Anterior cingulate cortex (tissue), 58 donors: ENCODE measurements around the gene CYP2W1.
A peak's percentile ranks its signal among the peaks of the same experiment; 100 is the strongest.
"Not testable (repeated sequence)": the region's sequence is repeated elsewhere in the genome, so short reads cannot be mapped to it uniquely, and the experiment has no call there.

Experiments
- DNase-seq, 58 donors: peaks; one replicate each; lab custom pipeline; 2025; lab: John Stamatoyannopoulos, UW

CYP2W1 gene

GRCh38 chr7:983004-983615 lies at the start of gene CYP2W1:
TSS of gene CYP2W1 (plus strand) at chr7:983181. CDS start at chr7:983212, 31 bp downstream.
- no peak for DNase-seq

DNA sequence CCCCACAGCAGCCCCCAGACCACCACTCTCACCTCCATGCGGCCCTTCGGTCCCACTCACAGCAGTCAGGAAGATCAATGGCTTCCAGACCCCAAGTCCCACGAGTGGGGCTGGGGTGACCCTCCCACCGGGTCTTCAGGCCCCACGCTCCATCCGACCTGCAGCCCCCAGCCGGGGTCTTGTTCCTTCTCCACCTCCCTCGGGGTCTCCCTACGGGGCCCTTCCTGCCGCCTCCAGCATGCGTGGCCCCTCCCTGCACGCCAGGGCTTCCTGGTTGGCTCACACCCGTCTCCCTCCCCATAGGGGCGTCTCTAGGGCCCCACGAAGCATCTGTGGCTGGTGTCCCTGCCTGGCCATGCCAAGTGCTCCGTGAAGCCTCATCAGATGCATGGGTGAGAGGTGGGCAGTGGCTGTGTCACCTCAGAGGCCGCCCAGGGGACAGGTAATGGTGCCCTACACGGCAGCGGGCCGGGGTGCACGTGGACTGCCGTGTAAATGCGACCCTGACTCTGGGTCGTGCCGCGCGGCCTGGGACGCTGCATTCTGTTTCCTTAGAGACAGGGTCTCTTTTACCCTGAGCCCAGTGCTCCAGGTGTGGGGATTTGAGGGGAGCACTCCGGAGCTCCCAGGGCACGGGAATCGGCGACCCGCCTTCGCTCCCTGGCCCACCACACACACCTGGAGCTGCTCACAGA lies 48.4 kb upstream of the CYP2W1 start:
- DNase-seq: no peak

GRCh38 chr7:935164-935873 lies 47.7 kb upstream of the CYP2W1 start:
- no peak for DNase-seq

DNA sequence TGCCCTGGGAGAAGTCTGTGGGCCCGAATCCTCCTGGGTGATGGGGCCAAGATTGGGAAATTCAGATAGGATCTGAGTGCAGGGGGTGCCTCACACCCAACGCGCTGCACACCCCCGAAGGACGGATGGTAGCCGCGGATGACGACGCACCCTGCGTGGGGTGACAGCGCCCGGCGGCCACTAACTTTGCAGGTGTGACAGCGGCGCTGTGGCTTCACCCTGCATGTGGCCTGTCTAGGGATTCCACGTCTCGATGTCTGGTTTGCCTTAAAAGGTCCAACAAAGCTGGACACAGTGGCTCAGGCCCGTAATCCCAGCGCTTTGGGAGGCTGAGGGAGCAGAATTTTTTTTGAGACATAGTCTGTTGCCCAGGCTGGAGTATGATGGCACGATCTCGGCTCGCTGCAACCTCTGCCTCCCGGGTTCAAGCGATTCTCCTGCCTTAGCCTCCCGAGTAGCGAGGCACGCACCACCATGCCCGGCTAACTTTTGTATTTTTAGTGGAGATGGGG lies 47.1 kb upstream of the CYP2W1 start:
- DNase-seq: no peak

DNA sequence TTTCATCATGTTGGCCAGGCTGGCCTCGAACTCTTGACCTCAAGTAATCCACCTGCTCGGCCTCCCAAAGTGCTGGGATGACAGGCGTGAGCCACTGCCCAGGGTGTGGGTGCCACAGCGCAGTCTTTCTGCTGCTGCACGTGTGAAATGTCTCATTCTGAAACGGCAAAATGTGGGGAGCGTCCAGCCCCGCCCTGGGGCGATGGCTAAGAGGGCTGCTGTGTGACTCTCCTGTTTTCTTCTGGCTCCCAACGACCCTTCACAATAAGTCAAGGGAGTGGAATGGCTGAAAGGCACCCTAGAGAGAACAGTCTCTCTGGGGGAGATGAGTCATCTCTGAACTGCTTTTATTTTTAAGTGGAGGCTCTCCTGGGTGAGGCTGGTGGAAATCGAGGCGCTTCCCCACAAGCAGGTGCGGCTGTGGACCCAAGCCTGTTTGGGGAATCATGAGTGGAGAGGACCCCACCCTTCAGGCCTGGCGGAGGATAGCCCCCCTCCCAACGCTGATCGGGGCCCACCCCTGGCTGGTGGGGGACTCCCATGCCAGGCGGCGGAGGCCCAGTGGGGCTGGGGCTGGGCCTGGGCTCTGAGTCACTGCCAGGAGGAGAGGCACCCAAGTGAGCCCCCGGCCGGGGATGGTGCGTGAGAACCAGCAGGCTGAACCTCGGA lies 46.5 kb upstream of the CYP2W1 start:
- no peak for DNase-seq

DNA sequence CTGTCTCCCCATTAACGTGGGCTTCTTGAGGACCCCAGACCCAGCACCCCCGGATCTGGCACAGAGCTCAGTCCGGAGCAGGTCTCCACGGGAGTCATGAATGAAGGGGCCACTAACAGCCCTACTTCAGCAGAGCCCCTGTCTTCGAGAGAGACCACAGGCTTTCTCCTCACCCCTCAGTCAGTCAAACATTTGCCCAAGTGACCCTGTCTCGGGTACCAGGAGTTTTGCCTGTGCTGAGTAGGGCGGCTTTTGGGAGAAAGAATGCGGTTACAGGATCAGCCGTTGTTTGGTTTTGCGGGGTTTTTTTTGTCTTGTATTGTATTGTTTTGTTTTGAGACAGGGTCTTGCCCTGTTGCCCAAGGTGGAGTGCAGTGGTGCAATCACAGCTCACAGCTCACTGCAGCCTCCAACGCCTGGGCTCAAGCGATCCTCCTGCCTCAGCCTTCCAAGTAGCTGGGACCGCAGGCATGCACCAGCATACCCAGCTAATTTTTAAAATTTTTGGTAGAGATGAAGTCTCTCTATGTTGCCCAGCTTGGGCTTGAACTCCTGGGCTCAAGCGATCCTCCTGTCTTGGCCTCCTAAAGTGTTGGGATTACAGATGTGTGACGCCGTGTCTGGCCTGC lies 45.0 kb upstream of the CYP2W1 start:
- DNase-seq: no peak

DNA sequence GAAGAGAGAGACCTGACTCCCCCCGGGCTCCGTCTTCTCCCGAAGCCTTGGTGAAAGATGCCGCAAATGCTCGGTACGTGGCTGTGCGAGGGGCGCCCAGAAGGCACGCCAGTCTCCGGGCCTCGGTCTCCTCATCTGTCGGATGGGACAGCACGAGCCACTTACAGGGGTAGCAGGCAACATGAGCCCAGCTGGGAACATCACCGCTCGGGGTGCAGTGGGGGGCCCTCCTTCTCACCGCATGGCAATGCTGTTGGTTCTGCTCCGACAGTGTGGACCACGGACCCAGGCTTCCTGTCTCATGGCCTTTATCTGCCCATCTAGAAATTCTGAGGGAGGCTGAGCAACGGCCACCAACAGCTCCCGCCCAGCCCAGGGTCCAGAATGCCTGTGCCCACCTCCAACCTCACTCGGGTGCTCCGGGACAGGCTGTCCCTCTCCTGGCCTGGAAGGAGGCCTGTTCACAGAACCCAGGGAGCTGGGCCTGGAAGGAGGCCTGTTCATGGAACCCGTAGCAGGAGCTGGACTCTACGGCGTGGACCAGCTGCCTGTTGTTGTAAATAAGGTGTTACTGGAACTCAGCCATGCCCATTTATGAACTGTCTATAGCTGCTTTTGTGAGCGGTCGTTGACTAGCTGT lies 44.3 kb upstream of the CYP2W1 start:
- DNase-seq: no peak

DNA sequence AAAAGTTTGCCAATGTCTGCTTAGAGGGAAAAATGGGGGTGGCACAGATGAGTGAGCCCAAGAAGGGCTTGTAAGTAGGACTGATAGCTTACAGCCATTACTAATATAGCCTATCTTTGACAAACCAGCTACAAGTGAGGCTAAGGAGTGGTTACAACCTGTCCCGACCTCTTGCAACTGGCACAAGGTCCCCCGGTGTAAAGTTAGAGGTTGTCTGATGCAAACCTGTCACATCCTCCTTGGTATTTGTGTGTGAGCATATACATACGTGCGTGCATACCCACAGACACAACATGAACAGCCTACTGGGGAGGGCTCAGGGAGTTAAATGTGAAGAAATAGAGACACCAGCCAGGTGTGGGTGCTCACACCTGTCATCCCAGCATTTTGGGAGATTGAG lies 43.1 kb upstream of the CYP2W1 start:
- no peak for DNase-seq

DNA sequence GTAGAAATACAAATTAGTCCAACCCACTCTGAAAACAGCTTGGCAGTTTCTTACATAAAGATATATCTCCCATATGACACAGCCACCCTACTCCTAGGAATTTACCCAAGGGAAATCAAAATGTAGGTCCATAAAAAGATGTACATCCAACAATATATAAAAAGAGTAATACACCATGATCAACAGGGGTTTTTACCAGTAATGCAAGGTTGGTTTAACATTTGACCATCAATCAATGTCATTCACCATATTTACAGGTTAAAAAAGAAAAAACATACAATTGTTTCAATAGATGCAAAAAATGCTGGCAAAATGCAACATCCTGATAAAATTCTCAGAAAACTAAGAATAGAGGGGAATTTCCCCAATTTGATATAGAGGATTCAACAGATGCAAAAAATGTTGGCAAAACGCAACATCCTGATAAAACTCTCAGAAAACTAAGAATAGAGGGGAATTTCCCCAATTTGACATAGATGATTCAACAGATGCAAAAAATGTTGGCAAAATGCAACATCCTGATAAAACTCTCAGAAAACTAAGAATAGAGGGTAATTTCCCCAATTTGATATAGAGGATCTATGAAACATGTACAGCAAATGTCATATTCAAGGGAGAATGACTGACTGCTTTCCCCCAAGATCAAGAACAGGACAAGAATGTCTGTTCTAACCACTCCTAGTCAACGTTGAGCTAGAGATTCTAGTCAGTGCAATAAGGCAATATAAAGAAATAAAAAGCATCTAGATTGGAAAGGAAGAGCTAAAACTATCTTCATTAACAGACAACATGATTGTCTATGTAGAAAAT lies 42.2 kb upstream of the CYP2W1 start:
- no peak for DNase-seq

DNA sequence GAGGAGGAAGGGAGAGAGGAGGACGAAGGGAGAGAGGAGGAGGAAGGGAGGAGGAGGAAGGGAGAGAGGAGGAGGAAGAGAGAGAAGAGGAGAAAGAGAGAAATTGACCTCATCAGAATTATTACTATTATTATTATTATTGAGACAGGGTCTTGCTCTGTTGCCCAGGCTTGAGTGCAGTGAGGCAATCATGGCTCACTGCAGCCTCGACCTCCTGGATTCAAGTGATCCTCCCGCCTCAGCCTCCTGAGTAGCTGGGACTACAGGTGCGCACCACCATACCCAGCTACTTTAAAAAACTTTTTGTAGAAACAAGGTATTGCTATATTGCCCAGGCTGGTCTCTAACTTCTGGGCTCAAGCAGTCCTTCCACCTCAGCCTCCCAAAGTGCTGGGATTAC lies 39.2 kb upstream of the CYP2W1 start:
- not testable (repeated sequence) for DNase-seq

DNA sequence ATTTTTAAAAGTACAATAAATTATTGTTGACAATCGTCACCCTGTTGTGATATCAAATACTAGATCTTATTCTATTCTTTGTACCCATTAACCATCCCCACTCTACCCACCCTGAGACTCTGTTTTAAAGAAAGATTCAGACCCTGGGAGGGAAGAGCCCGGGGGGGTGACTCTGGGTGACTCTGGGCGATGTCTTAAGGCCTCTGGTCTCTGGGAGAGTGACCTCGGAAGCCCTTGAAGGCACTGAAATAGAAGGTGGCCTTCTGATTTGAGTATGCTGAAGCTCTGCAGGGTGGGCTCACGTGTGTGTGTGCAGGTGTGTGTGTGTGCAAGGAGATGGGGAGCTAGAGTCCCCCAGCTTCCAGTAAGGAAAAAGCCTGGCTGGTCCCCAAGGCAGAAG lies 38.2 kb upstream of the CYP2W1 start:
- DNase-seq: no peak

- DNase-seq: no peak
Measured at GRCh38 chr7:945147-945555, 37.8 kb upstream of the CYP2W1 start.

DNA sequence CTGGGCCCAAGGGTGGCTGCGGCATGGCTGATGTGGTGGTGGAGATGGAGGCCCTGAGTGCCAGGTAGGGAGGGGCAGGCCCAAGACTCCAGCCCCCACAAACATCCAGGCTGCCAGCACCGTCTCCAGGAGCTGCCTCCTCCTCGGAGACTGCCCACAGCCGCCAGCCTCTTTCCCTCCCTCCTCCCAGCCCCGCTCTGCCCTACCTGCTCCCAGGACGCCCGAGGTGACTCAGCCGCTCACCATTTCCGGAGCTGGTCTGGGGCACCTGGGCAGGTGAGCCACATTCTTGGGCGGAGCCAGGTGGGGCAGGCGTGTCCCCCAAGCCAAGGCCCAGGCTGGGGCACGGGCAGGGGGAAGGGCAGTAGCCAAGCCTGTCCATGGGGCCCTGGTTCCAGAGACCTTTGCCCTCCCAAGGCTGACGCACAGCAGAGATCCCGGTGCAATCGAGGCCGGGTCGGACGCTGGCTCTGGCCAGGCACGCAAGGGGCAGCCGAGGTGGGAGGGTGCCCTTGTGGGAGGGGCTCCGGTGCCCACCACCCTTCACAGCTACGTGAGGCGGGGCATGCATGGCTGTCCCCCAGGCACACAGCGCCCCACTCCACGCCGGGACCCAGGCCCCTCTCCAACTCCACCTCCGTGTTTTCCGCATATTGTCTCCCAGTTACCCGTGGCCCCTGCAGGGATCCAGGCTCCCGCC lies 37.3 kb upstream of the CYP2W1 start:
- DNase-seq: peak in 3 of 58 donors; percentile 12 to 26 (median 19)

GRCh38 chr7:946256-946996 lies 36.6 kb upstream of the CYP2W1 start:
- DNase-seq: no peak

- DNase-seq: no peak
Measured at GRCh38 chr7:947391-948210, 35.4 kb upstream of the CYP2W1 start.

GRCh38 chr7:949021-949934 lies 33.7 kb upstream of the CYP2W1 start:
- no peak for DNase-seq
